Kidney tubule cell (primary cell): ENCODE measurements around the gene TRAPPC2L.
A peak's percentile ranks its signal among the peaks of the same experiment; 100 is the strongest.
"Not testable (repeated sequence)": the region's sequence is repeated elsewhere in the genome, so short reads cannot be mapped to it uniquely, and the experiment has no call there.

Experiments used
- DNase-seq: peaks from one replicate; pipeline ENCODE4 v3.0.0-alpha.2; 2018; ENCODE audit warnings: low spot score

The TRAPPC2L gene

GRCh38 chr16:88878967-88879787, 22.2 kb downstream of the TRAPPC2L start:
- DNase-seq: no peak

- no peak for DNase-seq
These were observed 22.8 kb downstream of the TRAPPC2L start for GRCh38 chr16:88879788-88880055.

GRCh38 chr16:88880226-88881006, 23.5 kb downstream of the TRAPPC2L start:
- DNase-seq: no peak

GRCh38 chr16:88881007-88881615, 24.2 kb downstream of the TRAPPC2L start:
- DNase-seq: peak; percentile 12

GRCh38 chr16:88881675-88882357, 24.9 kb downstream of the TRAPPC2L start:
- DNase-seq: no peak

GRCh38 chr16:88882358-88883030, 25.6 kb downstream of the TRAPPC2L start:
- DNase-seq: no peak

GRCh38 chr16:88883117-88883895, 26.4 kb downstream of the TRAPPC2L start:
- DNase-seq: no peak

- no peak for DNase-seq
These were observed 27.0 kb downstream of the TRAPPC2L start for GRCh38 chr16:88883946-88884345.

GRCh38 chr16:88884569-88885271, 27.8 kb downstream of the TRAPPC2L start:
- DNase-seq: no peak

GRCh38 chr16:88885693-88886280, 28.9 kb downstream of the TRAPPC2L start:
- DNase-seq: no peak

- DNase-seq: no peak
These were observed 29.5 kb downstream of the TRAPPC2L start for GRCh38 chr16:88886420-88886844.

- DNase-seq: no peak
These were observed 30.1 kb downstream of the TRAPPC2L start for GRCh38 chr16:88886845-88887521.

- DNase-seq: no peak
These were observed 31.1 kb downstream of the TRAPPC2L start for GRCh38 chr16:88888057-88888456.

- no peak for DNase-seq
These were observed 31.8 kb downstream of the TRAPPC2L start for GRCh38 chr16:88888461-88889387.

GRCh38 chr16:88889702-88890352, 32.9 kb downstream of the TRAPPC2L start:
- not testable (repeated sequence) for DNase-seq

- no peak for DNase-seq
These were observed 34.2 kb downstream of the TRAPPC2L start for GRCh38 chr16:88891083-88891482.

GRCh38 chr16:88892065-88892464, 35.1 kb downstream of the TRAPPC2L start:
- DNase-seq: no peak
